GM10266 (cell line): ENCODE results near the gene GLTP.

Source experiments
- DNase-seq: peaks from one replicate; pipeline ENCODE4 v3.0.0; 2012; ENCODE audit errors: extremely low spot score
- CTCF ChIP-seq: IDR thresholded peaks from 2 replicates; pipeline ENCODE4 v1.5.1; 2012; ENCODE audit warnings: mild to moderate bottlenecking, low read depth; ENCODE audit not compliant: control insufficient read depth, insufficient read depth; ENCODE audit errors: missing control alignments

Gene GLTP

GRCh38 chr12:109883461-109883860, 3.1 kb upstream of the GLTP start:
- no peak for TF ChIP-seq CTCF
- DNase-seq, result no peak

- TF ChIP-seq CTCF, result no peak
- DNase-seq, result no peak
These were observed 1.4 kb upstream of the GLTP start for GRCh38 chr12:109881752-109882151.

GRCh38 chr12:109880938-109881337, 597 bp upstream of the GLTP start:
- no peak for DNase-seq
- TF ChIP-seq CTCF, result no peak

- no peak for TF ChIP-seq CTCF
- DNase-seq, result peak; percentile 34
These were observed 844 bp downstream of the GLTP start for GRCh38 chr12:109879351-109880042.

GRCh38 chr12:109878749-109879148, 1.6 kb downstream of the GLTP start:
- no peak for DNase-seq
- no peak for TF ChIP-seq CTCF

- no peak for DNase-seq
- TF ChIP-seq CTCF, result no peak
These were observed 2.1 kb downstream of the GLTP start for GRCh38 chr12:109878247-109878625.

- no peak for DNase-seq
These were observed 2.7 kb downstream of the GLTP start for GRCh38 chr12:109877504-109878246.

More at GRCh38 chr12:109877504-109878246, 2.7 kb downstream of the GLTP start:
- TF ChIP-seq CTCF, result no peak
